Activated CD4-positive, CD25-positive, alpha-beta regulatory T cell treated with anti-CD3 and anti-CD28 coated beads, Interleukin-2, amount 50 U/mL, for 24 hours (primary cell): ENCODE measurements around the gene MAP1LC3A.
"Not testable (repeated sequence)": the region's sequence is repeated elsewhere in the genome, so short reads cannot be mapped to it uniquely, and the experiment has no call there.

ENCODE experiments used
- ATAC-seq, 2 donors: fragments of 150-1000 bp; cut with Tn5 transposase; one replicate each; pipeline ENCODE4 v1.10.0; 2021; ENCODE audit warnings: mild to moderate bottlenecking in 1 of 2, moderate library complexity in 1 of 2

The MAP1LC3A gene

GRCh38 chr20:34558320-34559218, at the start of gene MAP1LC3A:
Gene MAP1LC3A (plus strand): TSS chr20:34558718. CDS start chr20:34558869, 151 bp downstream.
- ATAC-seq, result peak; percentile 84 to 89

- no peak for ATAC-seq
Observed at GRCh38 chr20:34510575-34510974, 47.9 kb upstream of the MAP1LC3A start.

GRCh38 chr20:34511891-34512265, 46.6 kb upstream of the MAP1LC3A start:
- ATAC-seq, result no peak

GRCh38 chr20:34512266-34512954, 46.1 kb upstream of the MAP1LC3A start:
- no peak for ATAC-seq

GRCh38 chr20:34512955-34513419, 45.5 kb upstream of the MAP1LC3A start:
- peak in 1 of 2 donors; percentile 6 for ATAC-seq

- ATAC-seq, result not testable (repeated sequence)
Observed at GRCh38 chr20:34514034-34514433, 44.5 kb upstream of the MAP1LC3A start.

- peak in 1 of 2 donors; percentile 1 for ATAC-seq
Observed at GRCh38 chr20:34514897-34515483, 43.5 kb upstream of the MAP1LC3A start.

GRCh38 chr20:34515484-34516246, 42.9 kb upstream of the MAP1LC3A start:
- ATAC-seq, result peak; percentile 56 to 66

- peak; percentile 78 to 85 for ATAC-seq
Observed at GRCh38 chr20:34516247-34517113, 42.0 kb upstream of the MAP1LC3A start, which contains the start of gene DYNLRB1. Gene DYNLRB1 (plus strand): TSS chr20:34516422. CDS start chr20:34516459, 37 bp downstream.

- peak; percentile 20 to 46 for ATAC-seq
Observed at GRCh38 chr20:34517114-34517505, 41.4 kb upstream of the MAP1LC3A start.

GRCh38 chr20:34518863-34519262, 39.7 kb upstream of the MAP1LC3A start:
- ATAC-seq, result not testable (repeated sequence)

- not testable (repeated sequence) for ATAC-seq
Observed at GRCh38 chr20:34519841-34520240, 38.7 kb upstream of the MAP1LC3A start.

GRCh38 chr20:34522969-34523871, 35.3 kb upstream of the MAP1LC3A start:
- peak in 1 of 2 donors; percentile 76 for ATAC-seq

- no peak for ATAC-seq
Observed at GRCh38 chr20:34524426-34524825, 34.1 kb upstream of the MAP1LC3A start.

- ATAC-seq, result no peak
Observed at GRCh38 chr20:34525342-34525708, 33.2 kb upstream of the MAP1LC3A start.

GRCh38 chr20:34525709-34526416, 32.7 kb upstream of the MAP1LC3A start:
- ATAC-seq, result no peak

- no peak for ATAC-seq
Observed at GRCh38 chr20:34526466-34526865, 32.1 kb upstream of the MAP1LC3A start.

GRCh38 chr20:34527016-34527415, 31.5 kb upstream of the MAP1LC3A start:
- no peak for ATAC-seq

GRCh38 chr20:34528921-34529297, 29.6 kb upstream of the MAP1LC3A start:
- ATAC-seq, result no peak

GRCh38 chr20:34529742-34530141, 28.8 kb upstream of the MAP1LC3A start:
- ATAC-seq, result no peak
